Hair follicle dermal papilla cell (primary cell): Measurements from ENCODE around the gene LCN9. TPM values are rescaled to one million over a fixed set of nuclear protein-coding genes. Genes with fewer than 3 reads are reported as not detected.

Experiments
- total RNA-seq: library from RNA; depleted of rRNA; stranded (reverse); fragments of >200 nt; gene quantifications from 2 replicates; pipeline ENCODE4 v1.2.3, GENCODE V29; 2012

Gene LCN9, protein sequence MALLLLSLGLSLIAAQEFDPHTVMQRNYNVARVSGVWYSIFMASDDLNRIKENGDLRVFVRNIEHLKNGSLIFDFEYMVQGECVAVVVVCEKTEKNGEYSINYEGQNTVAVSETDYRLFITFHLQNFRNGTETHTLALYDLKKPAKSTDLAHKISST
- total RNA-seq = not detected in 2 replicates

DNA sequence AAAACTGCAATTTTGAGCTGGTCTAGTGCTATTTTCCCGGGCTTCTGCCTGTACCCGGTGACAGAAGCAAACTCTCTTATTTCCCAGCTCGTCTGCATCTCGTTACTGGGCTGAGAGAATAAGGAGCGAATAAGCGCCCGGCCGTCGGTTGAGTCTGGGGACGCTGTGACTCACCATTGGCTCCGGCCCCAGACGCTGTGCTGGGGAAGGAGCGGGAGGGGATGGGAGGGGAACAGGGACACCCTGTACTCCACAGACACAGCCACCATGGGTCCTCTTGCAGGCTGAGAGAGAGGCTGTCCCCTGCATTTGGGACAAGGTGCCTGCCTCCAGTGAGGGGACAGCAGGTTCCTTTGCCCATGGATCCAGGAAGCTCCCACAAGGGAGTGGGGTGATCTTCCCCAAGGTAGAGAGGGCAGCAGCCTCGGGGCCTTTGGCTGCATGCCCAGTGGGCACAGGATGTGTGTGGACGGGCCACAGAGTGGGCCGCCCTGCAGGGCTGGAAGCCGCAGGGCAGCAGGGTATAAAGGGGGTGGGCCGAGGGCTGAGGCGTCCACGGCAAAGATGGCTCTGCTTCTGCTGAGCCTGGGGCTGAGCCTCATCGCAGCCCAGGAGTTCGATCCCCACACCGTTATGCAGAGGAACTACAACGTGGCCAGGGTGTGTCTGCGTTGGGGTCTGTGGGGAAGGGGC is at the start of gene LCN9:
TSS of gene LCN9 (plus strand) at position 552 of the 693 bp plus-strand sequence. CDS start at position 565, 13 bp downstream.

DNA sequence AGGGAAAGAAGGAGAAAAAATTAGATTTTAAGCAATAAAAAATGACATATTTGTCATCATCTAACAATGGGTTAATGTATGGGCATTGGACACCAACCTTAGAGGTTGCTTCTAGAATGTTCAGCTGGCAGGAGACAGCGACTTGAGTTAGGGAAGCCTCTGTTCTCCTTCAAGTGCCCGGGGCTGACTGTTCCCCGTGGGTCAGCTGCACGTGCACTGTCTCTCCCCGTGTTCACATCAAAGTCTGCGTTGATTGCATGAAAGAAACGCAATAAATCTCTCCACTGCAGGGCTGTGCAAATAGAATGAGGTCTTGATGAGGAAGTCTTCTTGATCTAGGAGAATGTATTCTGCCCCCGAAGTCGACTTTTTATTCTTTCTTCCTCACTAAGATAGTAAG is 23.9 kb upstream of the LCN9 start, which contains the start of gene GLT6D1:
TSS of gene GLT6D1 (minus strand) at position 345 of the 400 bp plus-strand sequence. CDS start 353 bp downstream, outside the sequence.

DNA sequence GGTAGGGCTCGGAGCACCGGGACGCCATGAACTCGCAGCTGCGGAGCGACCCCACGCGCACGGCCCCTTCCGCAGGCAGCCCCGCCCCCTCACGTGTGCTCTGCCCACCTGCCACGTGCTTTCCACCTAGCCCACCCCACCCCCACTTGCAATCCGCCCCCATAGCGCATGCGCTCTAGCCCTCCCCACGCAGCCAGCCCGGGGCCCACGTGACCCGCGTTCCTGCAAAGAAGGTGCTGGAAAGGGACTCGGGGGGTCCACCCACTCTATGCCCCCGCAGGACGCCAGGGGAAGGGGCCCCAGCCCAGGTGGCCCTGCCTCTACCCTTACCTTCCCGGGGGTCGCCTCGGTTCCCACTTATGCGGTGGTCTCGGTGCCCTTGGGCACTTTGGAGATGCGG is 36.3 kb downstream of the LCN9 start, which contains the start of gene SOHLH1:
TSS of gene SOHLH1 (minus strand) at position 42 of the 400 bp plus-strand sequence. CDS start at position 28, 14 bp downstream.

DNA sequence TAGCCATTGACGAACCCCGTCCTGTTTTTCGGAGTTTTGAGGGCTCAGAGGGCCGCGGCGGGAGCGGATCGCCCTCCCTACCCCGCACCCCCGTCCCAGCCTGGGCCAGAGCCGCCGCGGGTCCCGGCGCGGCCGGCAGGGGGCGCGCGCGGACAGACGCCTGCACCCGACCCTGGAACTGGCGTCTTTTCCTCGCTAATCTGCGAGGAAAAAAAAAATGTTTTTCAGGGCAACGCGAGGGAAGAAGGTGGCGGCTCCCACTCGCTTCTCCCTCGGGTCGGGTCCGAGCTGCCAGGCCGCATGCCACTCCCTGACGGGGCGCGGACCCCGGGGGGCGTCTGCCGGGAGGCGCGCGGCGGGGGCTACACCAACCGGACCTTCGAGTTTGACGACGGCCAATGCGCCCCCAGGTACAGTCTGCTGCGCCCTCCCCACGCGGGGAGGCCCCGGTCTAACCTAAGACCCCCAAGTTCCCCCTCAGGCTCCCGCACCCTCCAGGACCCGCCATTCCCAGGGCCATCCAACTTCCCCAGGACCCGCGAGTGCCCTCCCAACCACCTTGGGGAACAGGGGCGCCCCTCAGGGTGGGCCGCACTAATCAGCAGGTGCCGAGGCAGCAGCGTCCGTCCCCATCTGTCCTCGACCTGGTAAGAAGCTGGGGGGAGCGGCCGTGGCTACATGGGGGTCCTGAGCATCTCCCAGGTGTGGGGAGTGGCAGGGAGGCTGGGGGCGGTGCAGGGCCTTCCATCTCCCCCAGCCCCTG is 39.0 kb downstream of the LCN9 start, which contains the start of gene KCNT1:
TSS of gene KCNT1 (plus strand) at position 227 of the 763 bp plus-strand sequence. CDS start at position 301, 74 bp downstream.

Other genes starting within 250 kb of the LCN9 start
- gene PPP1R26, start 183.5 kb upstream of the LCN9 start, total RNA-seq = 8.1 and 10.1 TPM in 2 replicates
- gene MRPS2, start 162.6 kb upstream of the LCN9 start, total RNA-seq = 17.0 and 34.1 TPM in 2 replicates
- not detected in 2 replicates for gene LCN1, start 141.9 kb upstream of the LCN9 start, total RNA-seq
- not detected in 2 replicates for gene OBP2A, start 117.2 kb upstream of the LCN9 start, total RNA-seq
- not detected in 2 replicates for gene PAEP, start 101.6 kb upstream of the LCN9 start, total RNA-seq
- not detected in 2 replicates for gene GLT6D1, start 23.8 kb upstream of the LCN9 start, total RNA-seq
- not detected in 2 replicates for gene SOHLH1, start 36.2 kb downstream of the LCN9 start, total RNA-seq
- gene KCNT1, start 38.9 kb downstream of the LCN9 start, total RNA-seq = not detected in 2 replicates
- 16.3 and 19.0 TPM in 2 replicates for gene CAMSAP1, start 244.2 kb downstream of the LCN9 start, total RNA-seq